Peyer's patch (tissue), 4 donors: ENCODE data around the gene PLEKHM3. TPM values are rescaled to one million over a fixed set of nuclear protein-coding genes. Genes with fewer than 3 reads are reported as not detected.

ENCODE experiments used
- DNase-seq, 3 donors: peaks; one replicate each; pipeline ENCODE4 v3.0.0-alpha.2; 2017 to 2019
- H3K27ac ChIP-seq, 4 donors: fragments of 200-600 bp; sonication (generic); one replicate each; pipeline ENCODE4 v1.5.1; 2016 to 2019
- H3K27me3 ChIP-seq, 2 donors: fragments of 200-600 bp; sonication (generic); one replicate each; pipeline ENCODE4 v1.5.1; 2019
- H3K36me3 ChIP-seq, 3 donors: fragments of 200-600 bp; sonication (generic); one replicate each; pipeline ENCODE4 v1.5.1; 2016 to 2019
- H3K4me1 ChIP-seq, 4 donors: fragments of 200-600 bp; sonication (generic); one replicate each; pipeline ENCODE4 v1.5.1; 2016 to 2019
- H3K4me3 ChIP-seq, 4 donors: fragments of 200-600 bp; sonication (generic); 1 replicate in 3 of 4; 2 replicates in 1 of 4; pipeline ENCODE4 v1.5.1; 2016 to 2019; ENCODE audit warnings: mild to moderate bottlenecking in 1 of 4
- H3K9me3 ChIP-seq, 4 donors: fragments of 200-600 bp; sonication (generic); one replicate each; pipeline ENCODE4 v1.5.1; 2016 to 2019; ENCODE audit warnings: mild to moderate bottlenecking in 1 of 4
- POLR2A ChIP-seq, 2 donors: fragments of 450-650 bp; IDR thresholded peaks; one replicate each; pipeline ENCODE4 v1.5.1; 2017; ENCODE audit warnings: antibody characterized with exemption in 2 of 2, mild to moderate bottlenecking in 2 of 2, moderate library complexity in 2 of 2
- total RNA-seq, 4 donors: library from RNA; depleted of rRNA; stranded (reverse); fragments of >200 nt; gene quantifications; one replicate each; pipeline ENCODE4 v1.1.0, GENCODE V29; 2016
- TF ChIP-seq, protein P1 (sequence below), 6 experiments: fragments of 450-650 bp in 4 of 6; fragments of 200-600 bp in 2 of 6; sonication (generic) in 1 of 6; IDR thresholded peaks; one replicate each; pipeline ENCODE4 v1.5.1; 2017 to 2019; ENCODE audit warnings: antibody characterized with exemption in 6 of 6, mild to moderate bottlenecking in 3 of 6, moderate library complexity in 1 of 6

Gene PLEKHM3
- total RNA-seq, 4 donors from 2014 or later, result 14.4 to 45.4 (median 22.7) TPM

- Histone ChIP-seq H3K27ac (no peak overlapping the region), H3K4me3 (no peak overlapping the region), H3K9me3 (no peaks in the 10 kb centered on the region), H3K27me3 (no peaks in the 10 kb centered on the region), H3K36me3 (peaks cover 0 to 16% (median 0%) of the 10 kb centered on the region in 3 donors), H3K4me1 (peaks cover 0 to 1% (median 0%) of the 10 kb centered on the region in 4 donors)
- TF ChIP-seq, protein P1, sequence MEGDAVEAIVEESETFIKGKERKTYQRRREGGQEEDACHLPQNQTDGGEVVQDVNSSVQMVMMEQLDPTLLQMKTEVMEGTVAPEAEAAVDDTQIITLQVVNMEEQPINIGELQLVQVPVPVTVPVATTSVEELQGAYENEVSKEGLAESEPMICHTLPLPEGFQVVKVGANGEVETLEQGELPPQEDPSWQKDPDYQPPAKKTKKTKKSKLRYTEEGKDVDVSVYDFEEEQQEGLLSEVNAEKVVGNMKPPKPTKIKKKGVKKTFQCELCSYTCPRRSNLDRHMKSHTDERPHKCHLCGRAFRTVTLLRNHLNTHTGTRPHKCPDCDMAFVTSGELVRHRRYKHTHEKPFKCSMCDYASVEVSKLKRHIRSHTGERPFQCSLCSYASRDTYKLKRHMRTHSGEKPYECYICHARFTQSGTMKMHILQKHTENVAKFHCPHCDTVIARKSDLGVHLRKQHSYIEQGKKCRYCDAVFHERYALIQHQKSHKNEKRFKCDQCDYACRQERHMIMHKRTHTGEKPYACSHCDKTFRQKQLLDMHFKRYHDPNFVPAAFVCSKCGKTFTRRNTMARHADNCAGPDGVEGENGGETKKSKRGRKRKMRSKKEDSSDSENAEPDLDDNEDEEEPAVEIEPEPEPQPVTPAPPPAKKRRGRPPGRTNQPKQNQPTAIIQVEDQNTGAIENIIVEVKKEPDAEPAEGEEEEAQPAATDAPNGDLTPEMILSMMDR (IDR thresholded peaks at IDR 0.05), result no peak
- no peak for TF ChIP-seq POLR2A (IDR thresholded peaks at IDR 0.05)
- no peak for DNase-seq
Observed at GRCh38 chr2:207944979-207945600, 80.2 kb downstream of the PLEKHM3 start.

GRCh38 chr2:207944334-207944733 is 81.0 kb downstream of the PLEKHM3 start:
- no peaks in the 10 kb centered on the region for H3K27me3 ChIP-seq
- DNase-seq, result no peak
- no peaks in the 10 kb centered on the region for H3K9me3 ChIP-seq
- H3K36me3 ChIP-seq, result peaks cover 0 to 16% (median 0%) of the 10 kb centered on the region in 3 donors
- peaks cover 0 to under 1% (median 0%) of the 10 kb centered on the region in 4 donors for H3K4me1 ChIP-seq
- H3K4me3 ChIP-seq, result no peak overlapping the region
- TF ChIP-seq, protein P1 (IDR thresholded peaks at IDR 0.05), result no peak
- TF ChIP-seq POLR2A (IDR thresholded peaks at IDR 0.05), result no peak
- H3K27ac ChIP-seq, result no peak overlapping the region

GRCh38 chr2:207939342-207940108 is 85.8 kb downstream of the PLEKHM3 start:
- H3K4me1 ChIP-seq, result peaks cover 0 to 6% (median 0%) of the 10 kb centered on the region in 4 donors
- H3K9me3 ChIP-seq, result no peaks in the 10 kb centered on the region
- peaks cover 0 to 5% (median 0%) of the 10 kb centered on the region in 3 donors for H3K36me3 ChIP-seq
- peak overlapping the region in 1 of 4 donors; percentile 56 for H3K27ac ChIP-seq
- DNase-seq, result peak in 2 of 3 donors; percentile 59 to 75
- TF ChIP-seq, protein P1 (IDR thresholded peaks at IDR 0.05), result no peak
- TF ChIP-seq POLR2A (IDR thresholded peaks at IDR 0.05), result no peak
- no peak overlapping the region for H3K4me3 ChIP-seq
- H3K27me3 ChIP-seq, result no peaks in the 10 kb centered on the region

GRCh38 chr2:207938886-207939285 is 86.4 kb downstream of the PLEKHM3 start:
- Histone ChIP-seq H3K9me3 (no peaks in the 10 kb centered on the region), H3K4me1 (peaks cover 0 to 6% (median 0%) of the 10 kb centered on the region in 4 donors), H3K27me3 (no peaks in the 10 kb centered on the region), H3K4me3 (no peak overlapping the region), H3K27ac (peak overlapping the region in 1 of 4 donors; percentile 56), H3K36me3 (no peaks in the 10 kb centered on the region)
- TF ChIP-seq POLR2A (IDR thresholded peaks at IDR 0.05), result no peak
- TF ChIP-seq, protein P1 (IDR thresholded peaks at IDR 0.05), result no peak
- DNase-seq, result no peak

DNA sequence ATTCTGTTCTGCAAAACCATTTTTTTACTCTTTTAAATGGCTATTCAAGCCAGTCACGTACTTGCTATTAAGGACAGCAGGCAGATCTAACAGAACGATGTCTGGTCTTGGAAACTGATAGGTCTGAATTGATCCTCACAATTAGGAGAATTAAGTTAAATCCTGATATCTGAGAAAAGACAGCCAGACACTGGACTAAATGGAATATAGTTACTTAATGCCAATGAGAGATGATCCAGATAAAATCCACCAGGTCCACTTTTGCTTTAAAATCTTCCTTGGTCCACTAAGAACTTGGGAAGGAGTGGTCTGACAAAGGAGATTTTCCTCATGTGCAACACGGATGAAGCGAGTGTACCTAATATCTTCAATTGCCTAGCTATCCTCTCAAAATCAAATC is 86.9 kb downstream of the PLEKHM3 start:
- H3K27ac ChIP-seq, result no peak overlapping the region
- no peak for TF ChIP-seq POLR2A (IDR thresholded peaks at IDR 0.05)
- TF ChIP-seq, protein P1 (IDR thresholded peaks at IDR 0.05), result no peak

More for the DNA sequence above, 86.9 kb downstream of the PLEKHM3 start:
- Histone ChIP-seq H3K36me3 (no peaks in the 10 kb centered on the region), H3K27me3 (no peaks in the 10 kb centered on the region), H3K4me1 (peaks cover 0 to 6% (median 0%) of the 10 kb centered on the region in 4 donors), H3K4me3 (no peak overlapping the region), H3K9me3 (no peaks in the 10 kb centered on the region)
- DNase-seq, result no peak
